ENCODE data around the gene MYB.
"Not testable (repeated sequence)": the region's sequence is repeated elsewhere in the genome, so short reads cannot be mapped to it uniquely, and the experiment has no call there.

Gene MYB

DNA sequence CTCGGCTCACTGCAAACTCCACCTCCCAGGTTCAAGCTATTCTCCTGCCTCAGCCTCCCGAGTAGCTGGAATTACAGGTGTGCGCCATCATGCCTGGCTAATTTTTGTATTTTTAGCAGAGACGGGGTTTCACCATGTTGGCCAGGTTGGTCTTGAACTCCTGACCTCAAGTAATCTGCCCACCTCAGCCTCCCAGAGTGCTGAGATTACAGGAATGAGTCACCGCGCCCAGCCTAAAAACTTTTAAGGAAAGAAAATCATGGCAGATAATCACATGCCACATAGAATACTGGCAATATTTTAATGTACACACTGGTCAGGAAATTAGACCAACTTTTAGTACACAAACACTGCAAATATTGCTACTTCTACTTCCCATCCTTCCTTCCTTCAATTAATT, 16.7 kb upstream of the MYB start:
- not testable (repeated sequence) for DNase-seq

DNA sequence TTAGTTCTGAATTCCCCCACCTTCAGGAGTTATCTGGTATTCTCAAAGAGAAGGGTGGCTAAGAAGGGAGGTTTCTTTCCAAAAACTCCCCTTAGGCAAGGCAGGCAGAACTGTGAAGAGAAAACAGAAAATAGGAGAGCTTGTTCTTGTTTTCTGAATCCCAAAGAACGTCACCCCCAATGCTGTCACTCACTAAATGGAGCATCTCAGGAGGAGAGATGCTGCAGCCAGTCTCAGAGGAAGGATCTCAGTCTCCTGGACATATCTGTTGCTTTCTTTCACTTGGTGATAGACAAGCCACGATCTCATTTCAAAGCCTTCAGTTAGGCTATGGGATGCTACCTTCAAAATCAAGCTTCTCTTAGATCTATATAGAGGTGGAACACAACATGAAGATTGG, 16.1 kb upstream of the MYB start:
- DNase-seq, result no peak

DNA sequence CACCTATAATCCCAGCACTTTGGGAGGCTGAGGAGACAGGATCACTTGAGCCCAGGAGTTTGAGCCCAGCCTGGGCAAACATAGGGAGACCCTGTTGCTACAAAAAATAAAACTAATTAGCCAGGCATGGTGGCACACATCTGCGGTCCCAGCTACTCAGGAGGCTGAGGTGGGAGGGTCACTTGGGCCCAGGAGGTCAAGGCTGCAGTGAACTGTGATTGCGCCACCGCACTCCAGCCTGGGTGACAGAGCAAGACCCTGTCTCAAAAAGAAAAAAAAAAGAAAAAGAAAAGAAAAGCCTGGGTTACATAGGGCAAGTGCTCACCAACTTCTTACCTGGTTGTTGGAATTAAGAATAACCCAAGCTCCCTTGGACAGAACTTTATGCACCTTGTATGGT, 14.6 kb upstream of the MYB start:
- no peak for DNase-seq

DNA sequence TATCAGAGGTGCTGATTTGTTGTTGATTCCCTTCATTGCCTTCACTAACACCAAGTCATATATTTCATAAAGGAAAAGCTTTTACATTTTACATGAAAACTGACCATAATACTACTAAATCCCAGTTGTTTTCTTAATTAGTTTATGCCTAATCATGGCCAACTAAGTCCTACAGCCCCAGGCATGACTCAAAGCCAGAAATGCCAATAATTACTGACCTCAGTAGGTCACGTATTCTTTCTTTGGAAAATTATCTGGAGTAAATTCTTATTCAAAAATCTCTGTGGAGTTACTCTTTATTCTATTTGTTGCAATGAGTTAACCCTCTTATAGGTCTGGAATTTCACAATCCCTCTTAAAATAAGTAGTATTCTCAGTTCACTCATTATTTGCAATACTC, 13.5 kb upstream of the MYB start:
- no peak for DNase-seq

DNA sequence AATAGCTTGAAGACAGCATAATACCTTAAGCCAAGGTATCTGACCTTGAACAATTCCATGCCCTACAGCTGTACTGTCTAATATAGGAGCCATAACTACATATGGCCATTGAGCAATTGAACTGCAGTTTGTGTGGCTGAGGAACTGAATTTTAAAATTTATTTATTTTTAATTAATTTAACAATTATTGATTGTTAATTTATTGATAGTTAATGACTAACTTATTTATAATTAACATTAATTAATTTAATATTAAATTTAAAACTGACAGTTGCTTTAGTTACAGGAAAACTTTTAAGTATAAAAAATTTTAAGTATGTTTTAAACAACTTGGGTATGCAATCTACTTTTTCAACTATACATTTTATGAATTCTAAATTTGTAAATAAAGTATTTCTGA, 12.3 kb upstream of the MYB start:
- DNase-seq, result no peak

DNA sequence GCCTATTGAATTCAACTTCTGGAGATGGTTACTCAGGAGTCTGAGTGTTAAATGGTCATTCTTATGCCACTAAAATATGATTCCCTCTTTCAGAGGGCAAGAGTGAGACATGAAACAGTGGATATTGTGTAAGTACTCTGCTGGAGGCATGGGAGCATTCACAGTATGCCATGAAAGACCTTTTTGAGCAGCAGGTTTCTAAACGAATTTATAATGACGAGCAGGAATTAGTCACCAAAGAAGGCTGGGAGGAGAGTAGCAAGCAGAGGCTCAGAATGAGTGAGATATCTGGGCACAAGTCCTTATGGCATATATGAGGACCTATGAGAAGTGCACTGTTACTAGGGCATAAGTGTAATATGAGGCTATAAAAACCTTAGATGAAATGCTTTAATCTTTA, 10.9 kb upstream of the MYB start:
- DNase-seq, result no peak

DNA sequence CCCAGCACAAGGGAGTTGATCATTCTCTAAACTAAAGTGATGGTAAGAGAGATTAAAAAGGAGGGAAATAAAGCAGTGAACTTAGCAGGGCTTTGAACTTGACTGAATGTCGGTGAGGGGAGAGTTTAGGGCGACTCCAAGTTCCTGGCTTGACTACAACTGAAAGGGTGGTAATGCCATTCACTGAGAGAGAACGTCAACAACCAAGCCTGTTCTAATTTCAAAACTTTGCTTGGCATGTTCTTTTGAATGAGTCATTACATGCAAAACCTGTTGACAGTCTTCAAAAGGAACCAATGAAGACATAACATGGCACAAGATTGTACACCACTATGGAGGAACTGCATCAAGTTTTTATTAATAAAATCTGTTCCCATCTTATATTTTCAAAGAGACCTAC, 10.3 kb upstream of the MYB start:
- DNase-seq, result no peak

DNA sequence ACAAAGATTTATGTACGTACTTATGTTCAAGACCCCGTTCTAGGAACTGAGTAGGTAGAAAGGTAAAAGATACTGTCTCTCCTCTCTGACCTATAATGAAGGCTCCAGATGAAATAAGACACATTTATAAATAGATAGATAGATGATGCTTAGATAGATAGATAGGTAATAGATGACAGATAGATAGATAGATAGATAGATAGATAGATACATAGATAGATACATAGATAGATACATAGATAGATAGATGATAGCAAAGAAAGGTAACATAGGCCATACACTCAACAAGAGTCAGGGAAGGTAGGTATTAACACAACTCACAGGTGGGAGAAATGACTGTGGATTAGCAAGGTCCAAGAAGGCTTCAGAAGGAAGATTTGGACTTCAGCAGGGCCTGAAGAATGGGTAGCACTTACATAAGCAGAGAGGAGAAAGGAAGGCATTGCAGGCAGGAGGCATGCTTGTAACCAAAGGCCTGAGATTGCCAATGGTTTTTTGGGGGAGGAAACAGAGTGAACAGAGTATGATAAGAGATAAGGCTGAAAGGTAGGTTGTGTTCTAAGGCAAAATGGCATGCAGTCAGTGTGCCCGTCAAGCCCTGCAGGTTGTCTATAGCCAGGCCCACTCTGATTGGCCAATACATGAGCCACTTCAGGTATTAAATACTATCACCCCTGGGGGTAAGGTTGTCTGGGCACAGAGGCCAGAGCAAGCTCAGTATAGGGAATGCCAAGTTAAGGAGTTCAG, 7.7 kb upstream of the MYB start:
- DNase-seq, result no peak

DNA sequence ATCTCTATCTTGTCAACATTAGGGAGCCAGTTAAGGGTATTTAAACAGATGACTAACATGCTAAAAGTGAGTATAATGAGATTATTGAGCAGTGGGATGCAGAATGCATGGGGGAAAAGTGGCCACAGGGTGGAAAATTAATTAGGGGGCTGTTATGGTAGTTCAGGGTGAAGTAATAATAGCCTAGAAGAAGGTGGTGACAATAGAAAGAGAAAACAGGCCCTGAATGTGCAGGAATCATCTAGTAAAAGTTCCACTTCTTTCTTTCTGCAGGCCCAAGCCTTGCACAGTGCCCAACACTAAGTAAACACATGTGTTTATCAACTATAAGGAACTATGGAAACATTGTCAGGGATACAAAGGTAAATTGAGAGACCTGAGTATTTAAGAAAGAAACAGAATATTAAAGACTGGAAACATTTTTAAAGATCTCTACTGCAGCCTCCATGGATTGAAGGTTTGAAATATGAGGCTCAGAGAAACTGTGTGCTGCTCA, 7.1 kb upstream of the MYB start:
- DNase-seq, result no peak

DNA sequence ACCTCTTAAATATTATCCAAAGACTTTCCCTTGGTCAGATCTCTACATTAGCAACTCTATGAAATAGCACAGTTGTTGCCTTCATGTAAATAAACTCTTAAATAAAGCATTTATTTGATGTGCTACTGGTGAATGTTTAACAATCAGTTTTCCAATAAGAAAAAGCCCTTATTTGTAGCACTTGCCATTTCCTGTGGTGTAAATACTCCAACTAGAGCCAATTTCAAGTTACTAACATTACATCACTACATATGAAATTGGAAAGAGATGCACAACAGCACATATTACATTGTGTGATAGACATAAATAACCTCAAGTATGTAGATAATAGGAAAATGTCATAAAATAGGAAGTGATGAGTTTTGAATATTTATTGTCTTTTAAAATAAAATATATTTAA, 5.0 kb upstream of the MYB start:
- no peak for DNase-seq

DNA sequence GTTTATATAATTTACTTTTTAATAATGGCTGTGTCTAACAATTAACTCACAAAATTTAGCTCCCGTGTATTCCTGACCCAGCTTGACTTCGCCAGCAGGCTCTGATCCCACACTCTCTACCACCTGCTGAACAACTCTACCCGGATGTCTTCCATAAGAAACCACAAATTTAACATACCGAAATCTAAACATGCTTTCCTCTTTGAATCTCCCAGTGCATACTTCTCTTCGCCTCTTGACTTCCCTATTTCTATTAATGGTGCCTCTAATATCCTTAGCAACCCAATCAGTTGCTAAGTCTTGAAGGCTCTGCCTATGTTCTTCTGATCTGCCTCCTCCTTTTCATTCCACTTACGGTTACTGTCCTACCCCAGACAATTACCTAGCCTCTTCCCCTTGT, 4.6 kb upstream of the MYB start:
- no peak for DNase-seq

DNA sequence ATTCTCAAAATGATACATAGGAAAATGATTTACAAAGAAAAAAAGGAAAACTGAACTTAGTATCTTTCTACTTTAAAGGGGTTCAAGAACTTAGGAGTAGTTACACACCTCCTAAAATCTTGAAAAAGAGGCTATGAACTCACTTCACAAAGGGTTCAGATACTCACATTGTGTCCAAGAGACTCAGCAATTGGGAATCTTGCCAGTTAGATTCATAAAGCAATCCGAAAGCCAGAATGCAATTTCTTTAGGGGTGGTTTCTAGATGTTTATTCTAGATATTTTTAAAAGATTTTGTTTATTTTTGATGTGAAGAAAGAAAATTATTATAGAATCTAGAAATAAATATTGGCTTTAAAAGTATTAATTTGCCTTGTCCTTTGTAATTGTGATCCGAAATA, 1.7 kb upstream of the MYB start:
- DNase-seq, result no peak

DNA sequence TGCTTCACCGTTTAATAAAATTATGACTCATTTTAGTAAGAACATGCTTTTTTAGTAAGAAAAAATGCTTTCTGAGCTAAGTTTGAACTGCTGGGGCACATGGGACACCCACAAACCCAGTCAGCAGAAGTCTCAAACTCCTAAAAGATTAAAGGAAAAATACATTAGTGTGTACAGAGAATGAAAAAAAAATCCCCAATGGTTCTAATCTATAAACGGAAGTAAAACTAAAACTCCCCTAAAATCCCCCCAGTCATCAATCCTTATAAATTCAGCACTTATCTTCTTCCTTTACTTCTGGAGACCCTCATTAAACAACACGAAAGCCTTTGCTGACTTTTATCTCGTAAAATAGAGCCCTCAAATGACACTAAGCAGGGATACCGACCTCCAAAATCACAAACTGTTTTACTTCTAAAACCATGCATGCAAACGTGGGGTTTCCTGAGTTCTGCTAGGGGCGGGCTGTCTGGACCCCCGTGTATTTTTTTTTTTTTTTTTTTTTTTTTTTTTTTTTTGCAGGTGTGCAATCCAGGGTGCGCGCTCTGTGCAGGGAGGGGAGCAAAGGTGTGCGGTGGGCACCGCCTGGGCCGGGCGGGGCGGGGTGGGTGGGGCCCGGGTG, 1.1 kb upstream of the MYB start:
- no peak for DNase-seq

DNA sequence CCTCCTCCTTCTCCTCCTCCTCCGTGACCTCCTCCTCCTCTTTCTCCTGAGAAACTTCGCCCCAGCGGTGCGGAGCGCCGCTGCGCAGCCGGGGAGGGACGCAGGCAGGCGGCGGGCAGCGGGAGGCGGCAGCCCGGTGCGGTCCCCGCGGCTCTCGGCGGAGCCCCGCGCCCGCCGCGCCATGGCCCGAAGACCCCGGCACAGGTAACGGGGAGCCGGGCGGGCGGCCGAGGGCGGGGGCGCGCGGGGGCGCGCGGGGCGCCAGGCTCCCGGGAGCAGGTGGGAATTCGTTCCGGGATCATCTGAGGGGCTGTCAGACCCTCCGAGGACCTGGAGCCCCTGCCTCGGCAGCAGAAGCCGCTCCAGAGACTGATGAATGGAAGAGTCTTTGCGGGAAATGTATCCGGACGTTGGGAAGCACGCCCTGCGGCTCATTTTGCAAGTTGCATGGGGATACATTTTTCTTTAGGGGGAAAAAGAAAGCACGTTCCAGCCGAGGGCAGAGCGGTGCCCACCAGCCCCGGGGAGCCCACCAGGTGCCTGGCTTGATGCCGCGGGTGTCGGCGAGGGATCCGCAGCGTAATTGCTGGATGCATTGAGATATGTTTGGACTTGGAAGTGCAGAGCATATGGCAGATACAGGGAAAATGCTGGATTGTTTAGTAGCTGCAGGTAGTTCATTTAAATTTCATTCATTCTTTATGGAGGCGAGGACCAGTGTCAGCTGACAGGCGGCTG, 394 bp downstream of the MYB start:
- DNase-seq, result peak; percentile 32

DNA sequence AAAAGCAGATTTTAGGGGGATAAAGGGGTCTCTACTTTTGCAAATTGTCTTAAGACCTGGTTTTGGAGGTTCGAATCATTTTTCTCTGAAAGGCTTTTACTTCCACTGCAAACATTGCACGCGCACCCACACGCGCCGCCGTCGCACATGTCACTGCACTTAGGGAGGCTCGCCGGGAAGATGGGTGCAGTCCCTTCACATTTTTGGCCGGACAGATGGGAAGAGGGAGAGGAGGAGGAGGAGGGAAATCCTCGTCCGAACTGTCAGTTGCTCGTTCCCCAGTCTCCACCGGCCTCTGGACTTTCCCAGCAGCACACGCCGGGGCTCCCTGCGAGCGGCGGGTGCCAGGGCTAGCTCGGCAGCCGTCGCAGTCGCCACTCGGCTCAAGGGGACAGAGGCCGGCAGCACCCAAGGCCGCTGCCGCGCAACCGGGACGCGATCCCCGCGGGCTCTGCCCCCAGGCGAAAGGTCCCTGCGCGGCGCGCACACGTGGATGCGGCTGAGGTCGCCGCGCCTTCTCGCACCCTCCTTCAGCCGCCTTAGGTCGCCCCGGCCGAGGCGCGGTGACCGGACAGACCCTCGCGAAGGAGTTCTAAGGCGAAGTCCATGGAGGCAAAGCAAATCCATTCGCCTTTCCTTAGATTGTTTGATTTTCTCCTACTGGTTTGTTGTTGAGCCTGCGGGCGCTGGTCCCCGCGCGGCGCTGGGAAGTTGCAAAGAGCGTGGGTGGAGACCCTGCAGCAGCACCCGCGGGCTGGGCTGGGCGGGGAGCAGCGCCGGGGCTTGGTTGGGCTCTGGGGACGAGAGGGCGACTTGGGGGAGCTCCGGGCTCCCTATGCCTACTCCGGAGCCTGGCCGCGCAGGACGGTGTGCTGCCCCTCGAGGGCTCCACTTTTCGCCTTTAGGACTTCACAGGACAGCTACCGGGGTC, 1.2 kb downstream of the MYB start:
- peak; percentile 53 for DNase-seq

DNA sequence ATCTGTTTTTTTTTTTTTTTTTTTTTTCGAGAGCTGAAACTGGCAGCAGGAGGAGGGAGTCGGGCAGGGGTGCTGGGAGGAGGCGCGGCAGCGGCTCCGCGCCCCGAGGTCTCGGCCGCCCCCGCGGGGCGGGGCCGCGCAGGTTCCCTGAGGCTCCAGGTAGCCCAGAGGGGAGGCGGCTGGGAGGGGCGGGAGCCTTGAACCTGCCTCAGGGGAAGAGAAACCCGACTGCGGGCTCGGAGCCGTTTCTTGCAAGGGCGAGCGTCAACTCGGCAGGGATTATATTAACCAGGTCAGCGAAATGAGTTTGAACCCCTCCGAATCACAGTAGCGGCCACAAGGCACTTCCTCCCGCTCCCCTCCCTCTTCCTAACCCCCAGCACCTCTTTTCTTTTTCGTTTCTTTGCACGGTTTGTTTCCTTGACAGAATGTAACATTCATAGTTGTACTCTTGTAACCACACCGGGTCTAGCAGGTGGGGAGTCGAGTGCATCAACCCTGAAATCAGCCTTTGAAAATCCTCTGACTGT, 2.0 kb downstream of the MYB start:
- DNase-seq, result peak; percentile 85

DNA sequence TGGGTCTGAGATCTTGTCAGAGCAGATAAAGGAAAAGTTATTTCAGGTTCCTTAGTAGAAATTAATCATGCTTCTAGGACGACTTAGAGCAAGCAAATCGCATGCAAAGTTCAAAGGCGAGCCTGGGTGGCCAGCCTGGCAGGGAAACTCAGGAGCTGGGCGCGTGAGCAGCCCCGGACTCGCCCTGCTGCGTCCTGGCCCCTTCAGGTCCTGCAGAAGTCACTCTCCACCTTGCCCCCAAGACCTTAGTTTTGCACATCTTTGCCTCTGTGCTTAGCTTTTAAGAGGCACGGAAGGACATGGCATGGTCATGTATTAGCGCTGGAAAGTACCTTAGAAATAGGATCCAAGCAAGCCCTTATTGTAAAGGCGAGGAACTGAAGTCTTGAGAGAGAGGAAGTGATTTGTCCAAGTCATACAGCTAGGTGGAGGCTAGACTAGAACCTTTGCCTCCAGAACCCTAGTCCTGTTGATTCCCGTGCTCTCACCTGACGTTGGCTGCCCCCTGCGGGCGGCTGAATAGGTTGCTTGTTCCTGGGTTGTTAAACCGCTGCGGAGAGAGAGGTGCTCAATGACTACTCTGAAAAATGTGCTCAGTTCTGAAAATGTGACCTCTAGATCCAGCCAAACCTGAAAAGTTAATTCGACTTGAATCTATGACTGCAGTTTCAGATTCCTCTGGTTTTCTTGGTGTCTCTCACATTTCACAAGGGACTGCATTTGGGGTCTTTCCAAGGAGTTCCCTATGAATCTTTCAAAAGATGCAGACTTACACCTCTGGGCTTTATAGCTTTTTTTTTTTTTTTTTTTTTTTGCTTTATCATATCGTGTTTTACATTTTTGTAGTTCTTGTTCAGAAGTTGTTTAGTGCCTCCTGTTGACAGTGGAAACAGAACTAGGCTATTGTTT, 2.7 kb downstream of the MYB start:
- DNase-seq, result peak; percentile 66

DNA sequence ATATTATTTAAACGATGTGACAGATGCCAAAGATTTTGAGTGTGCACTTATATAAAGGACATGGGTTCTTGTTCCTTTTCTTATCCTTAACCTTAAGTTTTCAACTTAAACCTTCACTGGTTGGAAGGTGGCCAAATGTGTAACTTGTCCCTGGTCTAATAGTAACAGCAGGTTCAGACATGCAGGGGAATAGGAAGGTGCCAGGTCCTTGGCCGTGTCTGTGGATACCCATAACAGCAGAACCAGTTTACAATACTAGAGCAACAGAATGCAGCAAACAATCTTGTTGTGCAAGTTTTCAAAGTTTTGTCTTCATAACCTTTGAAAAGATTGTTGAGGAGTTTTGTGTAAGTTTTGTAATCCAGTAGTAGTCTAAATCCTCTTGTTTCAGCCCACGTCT, 4.4 kb downstream of the MYB start:
- no peak for DNase-seq

DNA sequence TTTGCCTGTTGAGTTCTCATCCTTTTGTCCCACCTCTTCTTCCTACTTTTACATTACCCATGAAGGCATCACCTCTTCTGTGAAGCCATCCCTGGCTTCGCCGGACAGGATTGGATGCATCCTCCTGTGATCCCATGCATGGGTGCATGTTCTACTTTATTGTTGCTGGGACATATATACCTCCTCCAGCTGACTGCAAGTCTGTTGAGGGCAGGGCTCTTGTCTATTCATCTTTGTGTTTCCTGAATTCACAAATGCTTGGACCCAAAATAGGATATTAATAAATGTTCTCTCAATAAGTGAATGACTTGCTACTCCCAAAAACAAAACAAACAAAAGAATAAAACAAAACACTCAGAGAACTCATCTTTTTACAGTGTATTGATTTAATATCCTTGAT, 5.1 kb downstream of the MYB start:
- no peak for DNase-seq

DNA sequence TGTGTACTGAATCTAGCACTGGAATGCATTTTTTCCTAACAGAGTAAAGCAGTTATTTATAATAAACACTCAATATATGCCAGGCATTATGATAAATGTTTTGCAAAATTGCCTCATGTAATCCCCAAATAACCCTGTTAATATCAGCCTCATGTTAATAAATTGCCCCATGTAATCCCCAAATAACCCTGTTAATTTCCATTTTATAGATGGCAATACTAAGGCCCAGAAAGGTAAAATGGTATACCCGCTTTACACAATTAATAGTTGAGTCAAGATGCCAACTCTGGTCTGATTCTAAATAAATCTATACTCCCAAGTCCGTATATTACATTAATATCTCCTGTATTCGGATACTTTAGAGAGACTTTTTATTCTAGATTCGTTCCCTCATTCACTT, 6.3 kb downstream of the MYB start:
- no peak for DNase-seq

DNA sequence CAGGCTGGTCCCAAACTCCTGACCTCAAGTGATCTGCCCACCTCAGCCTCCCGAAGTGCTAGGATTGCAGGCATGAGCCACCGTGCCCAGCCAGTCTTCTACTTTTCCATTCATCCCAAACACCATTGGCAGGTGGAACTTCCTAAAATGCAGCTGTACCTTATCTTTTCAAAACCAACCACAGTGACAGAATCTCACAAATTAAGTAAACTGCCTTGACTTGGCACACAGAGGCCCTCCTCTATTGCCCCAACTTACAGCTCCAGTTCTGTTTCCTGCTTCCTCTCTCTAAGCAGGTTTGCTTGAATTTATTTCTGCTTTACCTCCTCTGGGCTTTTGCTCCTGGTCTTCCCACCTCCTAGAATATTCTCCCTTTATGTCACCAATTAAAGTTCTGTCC, 7.6 kb downstream of the MYB start:
- no peak for DNase-seq

DNA sequence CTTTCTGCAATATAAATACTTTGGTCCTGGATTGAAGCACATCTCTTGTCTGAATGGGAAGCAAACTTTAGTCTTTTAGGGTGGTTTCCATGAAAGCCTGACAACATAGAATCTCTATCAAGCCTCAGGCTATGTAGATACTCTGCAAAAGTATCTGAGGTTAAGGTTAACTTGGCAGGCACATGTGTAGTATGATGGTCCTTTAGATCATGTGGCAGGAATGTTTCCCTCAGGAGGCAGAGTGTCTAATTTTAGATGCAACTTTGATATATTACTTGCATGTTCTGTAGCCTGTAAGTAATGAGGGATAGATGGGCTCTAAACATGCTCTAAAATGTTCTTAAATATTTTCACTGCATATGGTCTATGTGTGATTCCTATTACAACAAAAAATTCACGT, 8.2 kb downstream of the MYB start:
- DNase-seq, result no peak

Measured in NCI-H774 (cell line).